Measurements from ENCODE around the gene SASH3.

DNA sequence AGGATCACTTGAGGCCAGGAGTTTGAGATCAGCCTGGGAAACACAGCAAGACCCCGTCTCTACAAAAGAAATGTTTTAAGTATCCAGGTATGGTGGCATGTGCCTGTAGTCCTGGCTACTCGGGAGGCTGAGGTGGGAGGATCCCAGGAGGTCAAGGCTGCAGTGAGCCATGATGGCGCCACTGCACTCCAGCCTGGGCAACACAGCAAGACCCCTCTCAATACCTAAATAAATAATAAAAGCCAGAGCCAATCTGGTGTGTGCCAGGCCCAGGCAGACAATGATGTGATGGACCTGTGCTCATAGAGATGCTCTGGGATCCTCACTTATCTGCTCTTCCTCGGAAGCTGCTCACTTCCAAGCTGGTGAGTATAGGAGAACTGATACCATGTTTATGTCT lies 18.2 kb upstream of the SASH3 start:
- no peak for TF ChIP-seq YY1 (IDR thresholded peaks at IDR 0.05; ENCODE audit: insufficient read depth, insufficient read length)
- TF ChIP-seq ZNF274 (IDR thresholded peaks at IDR 0.05; ENCODE audit: low read depth, low read length), result no peak

All from NT2/D1 (cell line).